ENCODE results near the gene ST7. TPM values are rescaled to one million over a fixed set of nuclear protein-coding genes. Genes with fewer than 3 reads are reported as not detected.

Gene ST7
- total and polyA plus RNA-seq, 2 donors (not counting 3 experiments of a cell fraction or from before 2014, with no cell fraction given) = 18.6 to 24.9 TPM

DNA sequence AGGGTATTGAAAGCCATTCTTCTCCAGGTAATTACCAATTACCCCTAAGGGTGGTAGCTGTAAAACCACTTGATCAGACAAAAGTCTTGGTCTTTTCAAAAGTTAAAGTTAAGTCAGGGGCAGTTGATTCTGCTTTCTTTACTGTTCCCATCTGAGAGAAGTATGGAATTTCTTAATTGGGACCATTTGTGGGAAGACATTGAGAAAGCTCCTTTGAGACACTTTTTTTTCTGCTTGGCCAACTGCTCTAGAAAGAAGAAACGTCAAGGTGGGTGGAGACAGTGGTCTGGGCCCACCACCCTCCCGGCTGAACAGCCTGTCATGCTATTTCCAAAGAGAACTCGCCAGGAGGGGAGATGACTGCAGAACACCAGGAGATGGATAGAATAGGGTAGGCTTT lies 324.3 kb downstream of the ST7 start:
- Histone ChIP-seq H3K4me1 (ENCODE audit: control insufficient read depth, extremely low read depth, insufficient read depth, low read length) (no peaks in the 10 kb centered on the region), H3K27me3 (ENCODE audit: control insufficient read depth in 2 of 2, insufficient read depth in 2 of 2, low read length in 2 of 2) (peaks cover 0 to 3% of the 10 kb centered on the region in 2 experiments), H3K9me3 (replicated peaks; ENCODE audit: control insufficient read depth, insufficient read depth, low read length) (no peaks in the 10 kb centered on the region), H2AFZ (ENCODE audit: low read depth, low read length) (no peak overlapping the region), H3K9ac (replicated peaks; ENCODE audit: extremely low read depth, insufficient read depth, low read length) (no peak overlapping the region), H3K79me2 (ENCODE audit: control insufficient read depth, insufficient read depth, low read length) (no peaks in the 10 kb centered on the region), H3K4me3 (replicated peaks in 1 of 3; ENCODE audit: insufficient read depth in 1 of 3, low read depth in 1 of 3, low read length in 3 of 3) (no peak overlapping the region), H3K4me2 (ENCODE audit: insufficient read depth, low read length) (no peak overlapping the region), H3K9me1 (replicated peaks; ENCODE audit: control insufficient read depth, extremely low read depth, insufficient read depth, low read length) (no peaks in the 10 kb centered on the region), H4K20me1 (replicated peaks; ENCODE audit: control insufficient read depth, extremely low read depth, insufficient read depth, low read length) (no peaks in the 10 kb centered on the region), H3K36me3 (ENCODE audit: control insufficient read depth in 2 of 2, extremely low read depth in 1 of 2, insufficient read depth in 2 of 2, low read length in 2 of 2) (no peaks in the 10 kb centered on the region), H3K27ac (ENCODE audit: insufficient read depth, low read depth, low read length) (no peak overlapping the region)
- BruUV-seq (replicated peaks) = no TSS peak
- no peak for FAIRE-seq
- dilution Hi-C loops (cut with MboI; ENCODE audit: extremely low pct_ligation_motif_present, low sequenced_read_pairs) = no loop called here
- ChIA-PET CTCF (no interaction called here), POLR2A (no interaction called here)
- no peak for TF ChIP-seq EZH2 (IDR thresholded peaks at IDR 0.05; ENCODE audit: borderline replicate concordance, low read depth, low read length, severe bottlenecking)
- no peak for TF ChIP-seq MYC (IDR thresholded peaks at IDR 0.05; ENCODE audit: low read depth, low read length)
- TF ChIP-seq GATA2 (IDR thresholded peaks at IDR 0.05; ENCODE audit: insufficient read depth, insufficient read length, low read depth, low read length) = no peak
- TF ChIP-seq CTCF (IDR thresholded peaks at IDR 0.05; ENCODE audit: extremely low read depth in 1 of 2, insufficient read depth in 1 of 2, low read depth in 1 of 2, low read length in 2 of 2) = no peak
- no peak for TF ChIP-seq POLR2AphosphoS5 (IDR thresholded peaks at IDR 0.05; ENCODE audit: insufficient read depth, low read depth, low read length)
- TF ChIP-seq MAX (IDR thresholded peaks at IDR 0.05; ENCODE audit: insufficient read depth, insufficient read length) = no peak
- no peak for TF ChIP-seq JUN (IDR thresholded peaks at IDR 0.05; ENCODE audit: borderline replicate concordance, insufficient read depth, insufficient read length, low read depth)
- TF ChIP-seq FOS (IDR thresholded peaks at IDR 0.05; ENCODE audit: borderline replicate concordance, insufficient read depth, low read length) = no peak
- no peak for TF ChIP-seq POLR2A (IDR thresholded peaks at IDR 0.05; ENCODE audit: low read depth, low read length)
- no peak for DNase-seq (ENCODE audit: low read depth, low spot score)
- intact Hi-C loops (cut with micrococcal nuclease) = no loop called here

Measured in endothelial cell of umbilical vein (primary cell).